ENCODE results near the gene VWA5B2. TPM values are rescaled to one million over a fixed set of nuclear protein-coding genes. Genes with fewer than 3 reads are reported as not detected.

VWA5B2 gene
- total RNA-seq, 1 donor from 2014 or later: not detected

- TF ChIP-seq CTCF (conservative IDR thresholded peaks at IDR 0.05; ENCODE audit: low read depth, low read length): no peak
Observed at GRCh38 chr3:184186184-184186901, 43.0 kb upstream of the VWA5B2 start, which contains the start of gene ABCF3. Gene ABCF3 (plus strand): TSS chr3:184186199. CDS start chr3:184186208, 9 bp downstream.

GRCh38 chr3:184186902-184187207, 42.5 kb upstream of the VWA5B2 start:
- H3K4me3 ChIP-seq (ENCODE audit: low read depth, low read length): peak overlapping the region; percentile 89
- no peak for TF ChIP-seq CTCF (conservative IDR thresholded peaks at IDR 0.05; ENCODE audit: low read depth, low read length)
- no peak for DNase-seq (ENCODE audit: low read depth)

More at GRCh38 chr3:184186184-184186901, 43.0 kb upstream of the VWA5B2 start, which contains the start of gene ABCF3:
- peak within 1 kb of the TSS; percentile 89 for H3K4me3 ChIP-seq (ENCODE audit: low read depth, low read length)
- DNase-seq (ENCODE audit: low read depth): no peak

- DNase-seq (ENCODE audit: low read depth): no peak
- H3K4me3 ChIP-seq (ENCODE audit: low read depth, low read length): no peak overlapping the region
- TF ChIP-seq CTCF (conservative IDR thresholded peaks at IDR 0.05; ENCODE audit: low read depth, low read length): no peak
Observed at GRCh38 chr3:184188080-184188479, 41.3 kb upstream of the VWA5B2 start.

GRCh38 chr3:184189421-184189820, 40.0 kb upstream of the VWA5B2 start:
- H3K4me3 ChIP-seq (ENCODE audit: low read depth, low read length): no peak overlapping the region
- TF ChIP-seq CTCF (conservative IDR thresholded peaks at IDR 0.05; ENCODE audit: low read depth, low read length): no peak
- DNase-seq (ENCODE audit: low read depth): no peak

- DNase-seq (ENCODE audit: low read depth): no peak
- no peak for TF ChIP-seq CTCF (conservative IDR thresholded peaks at IDR 0.05; ENCODE audit: low read depth, low read length)
- H3K4me3 ChIP-seq (ENCODE audit: low read depth, low read length): no peak overlapping the region
Observed at GRCh38 chr3:184192889-184193288, 36.5 kb upstream of the VWA5B2 start.

GRCh38 chr3:184193991-184194539, 35.3 kb upstream of the VWA5B2 start:
- H3K4me3 ChIP-seq (ENCODE audit: low read depth, low read length): no peak overlapping the region
- DNase-seq (ENCODE audit: low read depth): no peak
- TF ChIP-seq CTCF (conservative IDR thresholded peaks at IDR 0.05; ENCODE audit: low read depth, low read length): no peak

- H3K4me3 ChIP-seq (ENCODE audit: low read depth, low read length): no peak overlapping the region
- no peak for DNase-seq (ENCODE audit: low read depth)
- no peak for TF ChIP-seq CTCF (conservative IDR thresholded peaks at IDR 0.05; ENCODE audit: low read depth, low read length)
Observed at GRCh38 chr3:184196536-184196935, 32.8 kb upstream of the VWA5B2 start.

Data from epithelial cell of proximal tubule (primary cell).